Measurements from ENCODE around the gene MYO3B. TPM values are rescaled to one million over a fixed set of nuclear protein-coding genes. Genes with fewer than 3 reads are reported as not detected.

The MYO3B gene
- total RNA-seq, 1 experiment from 2014 or later: 0.09 TPM

DNA sequence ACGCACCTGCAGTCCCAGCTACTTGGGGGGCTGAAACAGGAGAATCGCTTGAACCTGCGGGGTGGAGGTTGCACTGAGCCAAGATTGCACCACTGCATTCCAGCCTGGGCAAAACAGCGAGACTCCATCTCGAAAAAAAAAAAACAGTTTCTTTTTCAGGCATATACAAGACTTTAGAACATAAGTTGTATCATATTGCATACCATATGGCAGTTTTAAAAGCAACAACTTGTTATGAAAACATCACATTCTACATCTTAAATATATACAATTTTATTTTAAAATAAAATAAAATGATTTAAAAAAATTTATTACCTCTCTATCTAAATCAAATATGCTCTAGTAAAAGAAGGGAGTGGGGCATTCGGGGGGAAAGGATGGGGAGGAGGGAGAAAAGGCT lies 497.8 kb downstream of the MYO3B start:
- ChIA-PET POLR2A (no interaction called here), CTCF (interaction anchor here (0.7 kb wide), 1 partner anchor 311 kb away, joined by 4 read pairs; no protein-coding TSS in a partner anchor)
- Mint-ChIP-seq H3K4me3 (ENCODE audit: unreplicated experiment) (no peak overlapping the region), H3K27ac (ENCODE audit: unreplicated experiment) (no peak overlapping the region), H3K4me1 (ENCODE audit: low read depth, unreplicated experiment) (peaks cover 6% of the 10 kb centered on the region), H3K27me3 (ENCODE audit: insufficient read depth, unreplicated experiment) (no peaks in the 10 kb centered on the region), H3K36me3 (ENCODE audit: insufficient read depth, unreplicated experiment) (no peaks in the 10 kb centered on the region), H3K9me3 (ENCODE audit: unreplicated experiment) (no peaks in the 10 kb centered on the region)
- Histone ChIP-seq H3K4me1 (0 out of 2 replicates have a peak, but pooled peaks cover 7% of the 10 kb centered on the region), H3K9me3 (no peaks in the 10 kb centered on the region), H3K4me3 (ENCODE audit: low read depth, low read length) (no peak overlapping the region), H3K27me3 (replicated peaks; ENCODE audit: control insufficient read depth, insufficient read depth, low read length) (no peaks in the 10 kb centered on the region), H3K36me3 (ENCODE audit: control insufficient read depth, insufficient read depth, low read length) (no peaks in the 10 kb centered on the region)
- DNase-seq: no peak
- intact Hi-C loops (cut with micrococcal nuclease; ENCODE audit: unreplicated experiment): no loop called here
- TF ChIP-seq, protein P1, sequence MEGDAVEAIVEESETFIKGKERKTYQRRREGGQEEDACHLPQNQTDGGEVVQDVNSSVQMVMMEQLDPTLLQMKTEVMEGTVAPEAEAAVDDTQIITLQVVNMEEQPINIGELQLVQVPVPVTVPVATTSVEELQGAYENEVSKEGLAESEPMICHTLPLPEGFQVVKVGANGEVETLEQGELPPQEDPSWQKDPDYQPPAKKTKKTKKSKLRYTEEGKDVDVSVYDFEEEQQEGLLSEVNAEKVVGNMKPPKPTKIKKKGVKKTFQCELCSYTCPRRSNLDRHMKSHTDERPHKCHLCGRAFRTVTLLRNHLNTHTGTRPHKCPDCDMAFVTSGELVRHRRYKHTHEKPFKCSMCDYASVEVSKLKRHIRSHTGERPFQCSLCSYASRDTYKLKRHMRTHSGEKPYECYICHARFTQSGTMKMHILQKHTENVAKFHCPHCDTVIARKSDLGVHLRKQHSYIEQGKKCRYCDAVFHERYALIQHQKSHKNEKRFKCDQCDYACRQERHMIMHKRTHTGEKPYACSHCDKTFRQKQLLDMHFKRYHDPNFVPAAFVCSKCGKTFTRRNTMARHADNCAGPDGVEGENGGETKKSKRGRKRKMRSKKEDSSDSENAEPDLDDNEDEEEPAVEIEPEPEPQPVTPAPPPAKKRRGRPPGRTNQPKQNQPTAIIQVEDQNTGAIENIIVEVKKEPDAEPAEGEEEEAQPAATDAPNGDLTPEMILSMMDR (IDR thresholded peaks at IDR 0.05; ENCODE audit: insufficient read depth in 1 of 2, low read depth in 1 of 2, low read length in 1 of 2, severe bottlenecking in 1 of 2, unreplicated experiment in 1 of 2): no peak
- no TSS peak for BruUV-seq (replicated peaks)

DNA sequence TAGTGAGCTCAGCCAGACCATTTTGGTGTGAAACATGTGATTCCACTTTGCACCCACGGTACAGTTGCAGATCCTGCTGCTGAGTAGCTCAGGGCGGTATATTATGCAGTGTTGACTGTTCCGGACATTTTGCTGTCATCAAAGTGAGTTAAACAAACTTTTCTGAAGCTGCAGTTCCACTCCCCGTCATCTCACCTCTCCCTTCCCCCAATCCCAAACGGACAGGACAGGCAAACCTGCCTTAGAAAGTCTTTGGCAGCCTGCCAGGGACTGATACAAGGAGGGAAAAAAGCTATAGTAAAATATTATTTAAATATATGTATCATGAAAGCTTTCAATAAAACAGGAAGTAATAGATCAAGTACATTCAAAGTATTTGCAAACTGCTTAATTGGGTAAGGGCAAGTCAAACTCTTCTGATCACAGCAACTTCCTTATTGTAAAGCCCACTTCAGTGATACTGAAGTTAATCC lies 501.7 kb downstream of the MYO3B start:
- peak in 1 of 2 experiments; percentile 16 for DNase-seq
- Histone ChIP-seq H3K4me1 (0 out of 2 replicates have a peak, but pooled peaks cover 7% of the 10 kb centered on the region), H3K36me3 (ENCODE audit: control insufficient read depth, insufficient read depth, low read length) (no peaks in the 10 kb centered on the region), H3K27me3 (replicated peaks; ENCODE audit: control insufficient read depth, insufficient read depth, low read length) (no peaks in the 10 kb centered on the region), H3K9me3 (no peaks in the 10 kb centered on the region), H3K4me3 (ENCODE audit: low read depth, low read length) (peak overlapping the region; percentile 18)
- TF ChIP-seq, protein P1 (IDR thresholded peaks at IDR 0.05; ENCODE audit: insufficient read depth in 1 of 2, low read depth in 1 of 2, low read length in 1 of 2, severe bottlenecking in 1 of 2, unreplicated experiment in 1 of 2): no peak
- no peaks in the 10 kb centered on the region for H3K9me3 Mint-ChIP-seq (ENCODE audit: unreplicated experiment)
- ChIA-PET POLR2A (no interaction called here), CTCF (interaction anchor here (0.6 to 1.1 kb wide), 6 partner anchors 15 to 319 kb away, joined by 3 to 5 read pairs (median 4); partner anchors contain the start of gene SP5)
- no TSS peak for BruUV-seq (replicated peaks)
- intact Hi-C loops (cut with micrococcal nuclease; ENCODE audit: unreplicated experiment): no loop called here
- peak overlapping the region; percentile 55 for H3K4me3 Mint-ChIP-seq (ENCODE audit: unreplicated experiment)
- no peaks in the 10 kb centered on the region for H3K4me1 Mint-ChIP-seq (ENCODE audit: low read depth, unreplicated experiment)
- H3K36me3 Mint-ChIP-seq (ENCODE audit: insufficient read depth, unreplicated experiment): no peaks in the 10 kb centered on the region
- no peaks in the 10 kb centered on the region for H3K27me3 Mint-ChIP-seq (ENCODE audit: insufficient read depth, unreplicated experiment)
- no peak overlapping the region for H3K27ac Mint-ChIP-seq (ENCODE audit: unreplicated experiment)

DNA sequence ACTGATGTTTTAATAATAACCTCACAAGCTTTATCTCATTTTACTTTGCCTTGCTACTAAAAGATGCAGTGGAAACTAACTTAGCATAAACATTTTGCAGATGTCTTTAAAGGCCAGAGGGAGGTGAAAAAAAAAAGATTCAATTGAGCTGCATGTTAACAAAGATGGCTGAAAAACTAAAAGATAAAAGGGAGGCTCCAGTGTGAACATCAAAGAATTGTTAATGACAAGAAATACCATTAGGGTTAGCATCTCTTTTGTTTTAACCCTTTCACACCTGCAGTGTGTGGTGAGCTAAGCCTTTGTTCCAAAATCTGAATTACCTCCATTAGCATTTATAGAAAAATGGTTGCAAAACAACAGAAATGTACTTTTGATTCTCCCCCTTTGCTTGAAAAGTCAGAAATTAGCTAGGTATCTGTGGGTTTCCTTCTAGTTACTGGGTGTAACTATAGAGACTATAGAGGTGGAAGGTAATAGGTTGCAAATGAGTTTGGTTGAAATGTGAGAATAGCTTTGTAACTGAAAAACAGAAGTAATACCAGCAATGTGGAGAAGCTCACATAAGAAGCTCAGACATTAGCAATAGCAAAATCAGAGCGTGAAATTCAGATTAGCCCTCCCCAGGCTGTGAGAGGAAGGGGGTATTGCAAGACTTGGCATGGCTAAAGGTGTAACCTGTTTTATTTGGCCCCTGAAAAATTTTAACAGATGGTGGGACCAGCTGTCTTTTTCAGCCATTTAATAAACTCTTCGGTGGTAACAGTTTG lies 502.4 kb downstream of the MYO3B start:
- Mint-ChIP-seq H3K27ac (ENCODE audit: unreplicated experiment) (no peak overlapping the region), H3K36me3 (ENCODE audit: insufficient read depth, unreplicated experiment) (no peaks in the 10 kb centered on the region), H3K4me3 (ENCODE audit: unreplicated experiment) (no peak overlapping the region), H3K9me3 (ENCODE audit: unreplicated experiment) (no peaks in the 10 kb centered on the region), H3K27me3 (ENCODE audit: insufficient read depth, unreplicated experiment) (no peaks in the 10 kb centered on the region), H3K4me1 (ENCODE audit: low read depth, unreplicated experiment) (no peaks in the 10 kb centered on the region)
- TF ChIP-seq, protein P1 (IDR thresholded peaks at IDR 0.05; ENCODE audit: insufficient read depth in 1 of 2, low read depth in 1 of 2, low read length in 1 of 2, severe bottlenecking in 1 of 2, unreplicated experiment in 1 of 2): no peak
- intact Hi-C loops (cut with micrococcal nuclease; ENCODE audit: unreplicated experiment): no loop called here
- CTCF ChIA-PET: interaction anchor here (1.1 kb wide), 1 partner anchor 319 kb away, joined by 5 read pairs; no protein-coding TSS in a partner anchor
- POLR2A ChIA-PET: no interaction called here
- H3K4me3 ChIP-seq (ENCODE audit: low read depth, low read length): no peak overlapping the region
- no peaks in the 10 kb centered on the region for H3K36me3 ChIP-seq (ENCODE audit: control insufficient read depth, insufficient read depth, low read length)
- DNase-seq: no peak
- H3K9me3 ChIP-seq: no peaks in the 10 kb centered on the region
- no TSS peak for BruUV-seq (replicated peaks)
- 0 out of 2 replicates have a peak, but pooled peaks cover 7% of the 10 kb centered on the region for H3K4me1 ChIP-seq
- H3K27me3 ChIP-seq (replicated peaks; ENCODE audit: control insufficient read depth, insufficient read depth, low read length): no peaks in the 10 kb centered on the region

Data from Caco-2 (cell line).